H1 (cell line): ENCODE data around the gene PXDC1. TPM values are rescaled to one million over a fixed set of nuclear protein-coding genes. Genes with fewer than 3 reads are reported as not detected.
A peak's percentile ranks its signal among the peaks of the same experiment; 100 is the strongest.

Experiments used
- CTCF ChIA-PET: fragments of 300-600 bp; sonication (Branson Sonifier 250); formaldehyde crosslinking; loops from one replicate; lab custom pipeline; 2021; ENCODE audit not compliant: partially characterized antibody; lab: Charles Lee
- POLR2A ChIA-PET: fragments of 300-600 bp; sonication (Branson Sonifier 250); formaldehyde crosslinking; loops from one replicate; lab custom pipeline; 2021; ENCODE audit warnings: inconsistent platforms; ENCODE audit not compliant: partially characterized antibody; lab: Charles Lee
- DNase-seq, 2 experiments: peaks; one replicate each; pipeline versions ENCODE4 v3.0.0 to v3.0.0-alpha.2; 2010 to 2022; ENCODE audit warnings: low spot score in 2 of 2, low read depth in 1 of 2, mixed read lengths in 1 of 2
- FAIRE-seq: peaks from 2 replicates; lab custom pipeline; 2011; peaks lifted over from hg19 to GRCh38; lab: Jason Lieb, UNC
- H2AFZ ChIP-seq: 2 replicates; pipeline ENCODE4 v1.8.1; 2012; ENCODE audit warnings: low read length, inconsistent platforms
- H2AK5ac ChIP-seq: 2 replicates; pipeline ENCODE4 v1.6.1; 2013; ENCODE audit warnings: low read depth, low read length
- H2BK120ac ChIP-seq: replicated peaks from 2 replicates; pipeline ENCODE3; 2013; ENCODE audit warnings: low read depth, low read length, inconsistent platforms
- H2BK12ac ChIP-seq: 2 replicates; pipeline ENCODE4 v1.6.1; 2013; ENCODE audit warnings: low read depth, low read length
- H2BK15ac ChIP-seq: 2 replicates; pipeline ENCODE4 v1.6.1; 2013; ENCODE audit warnings: low read length
- H2BK20ac ChIP-seq: 2 replicates; pipeline ENCODE4 v1.6.1; 2013; ENCODE audit warnings: low read length
- H2BK5ac ChIP-seq: 2 replicates; pipeline ENCODE4 v1.6.1; 2013; ENCODE audit warnings: low read depth, low read length
- H3K14ac ChIP-seq: 2 replicates; pipeline ENCODE4 v1.6.1; 2013; ENCODE audit warnings: inconsistent platforms; ENCODE audit not compliant: insufficient read length
- H3K18ac ChIP-seq: 2 replicates; pipeline ENCODE4 v1.6.1; 2013; ENCODE audit warnings: low read length; ENCODE audit errors: extremely low read depth
- H3K23ac ChIP-seq: 2 replicates; pipeline ENCODE4 v1.6.1; 2013; ENCODE audit warnings: inconsistent platforms; ENCODE audit not compliant: insufficient read length
- H3K23me2 ChIP-seq: 2 replicates; pipeline ENCODE4 v1.6.1; 2013; ENCODE audit warnings: low read depth, low read length
- H3K27ac ChIP-seq: 2 replicates; pipeline ENCODE4 v1.6.1; 2011; ENCODE audit warnings: low read depth, low read length, inconsistent platforms
- H3K27me3 ChIP-seq, 4 experiments: replicated peaks in 1 of 4; 1 replicate in 1 of 4; 2 replicates in 3 of 4; pipeline versions ENCODE4 v1.6.1 to v1.8.1; 2011 to 2013; ENCODE audit warnings: low read length in 3 of 4, mild to moderate bottlenecking in 3 of 4, inconsistent platforms in 2 of 4, mixed read lengths in 2 of 4, moderate library complexity in 1 of 4; ENCODE audit not compliant: control insufficient read depth in 3 of 4, insufficient read depth in 3 of 4; ENCODE audit errors: extremely low read depth in 1 of 4
- H3K36me3 ChIP-seq, 4 experiments: 2 replicates each; pipeline versions ENCODE4 v1.6.1 to v1.8.1; 2011 to 2013; ENCODE audit warnings: mild to moderate bottlenecking in 4 of 4, low read length in 3 of 4, moderate library complexity in 2 of 4, control low read depth in 1 of 4, inconsistent platforms in 1 of 4; ENCODE audit not compliant: insufficient read depth in 4 of 4, control insufficient read depth in 2 of 4
- H3K4ac ChIP-seq: replicated peaks from 2 replicates; pipeline ENCODE3; 2013; ENCODE audit warnings: low read length, low read depth, mixed read lengths, inconsistent platforms; ENCODE audit not compliant: insufficient read length
- H3K4me1 ChIP-seq, 4 experiments: replicated peaks in 1 of 4; 1 replicate in 1 of 4; 2 replicates in 3 of 4; pipeline versions ENCODE4 v1.6.1 to v1.8.1; 2011 to 2013; ENCODE audit warnings: low read length in 3 of 4, inconsistent platforms in 2 of 4, mixed read lengths in 1 of 4; ENCODE audit not compliant: insufficient read depth in 4 of 4, control insufficient read depth in 3 of 4
- H3K4me2 ChIP-seq, 2 experiments: 2 replicates each; pipeline versions ENCODE4 v1.6.1 to v1.8.1; 2011 to 2013; ENCODE audit warnings: low read depth in 2 of 2, low read length in 2 of 2, control low read depth in 1 of 2, inconsistent platforms in 1 of 2, mild to moderate bottlenecking in 1 of 2; ENCODE audit not compliant: insufficient read depth in 1 of 2
- H3K4me3 ChIP-seq, 4 experiments: fragments of 200-600, 300-600 bp in 1 of 4; sonication (generic), shearing (Covaris generic), sonication (Bioruptor Twin) in 1 of 4; 2 replicates each; pipeline versions ENCODE4 v1.5.1 to v1.8.1; 2011 to 2016; ENCODE audit warnings: low read length in 4 of 4, low read depth in 3 of 4, control low read depth in 2 of 4, inconsistent platforms in 2 of 4, mild to moderate bottlenecking in 2 of 4, mixed read lengths in 1 of 4, moderate library complexity in 1 of 4; ENCODE audit not compliant: insufficient read depth in 2 of 4; ENCODE audit errors: extremely low read depth in 1 of 4
- H3K56ac ChIP-seq: replicated peaks from 2 replicates; pipeline ENCODE3; 2013; ENCODE audit warnings: low read depth, mild to moderate bottlenecking, mixed read lengths, low read length, inconsistent platforms; ENCODE audit not compliant: insufficient read length
- H3K79me1 ChIP-seq: 2 replicates; pipeline ENCODE4 v1.6.1; 2013; ENCODE audit warnings: low read depth, low read length, control low read depth
- H3K79me2 ChIP-seq, 2 experiments: 2 replicates each; pipeline versions ENCODE4 v1.6.1 to v1.8.1; 2012 to 2013; ENCODE audit warnings: low read length in 2 of 2, mild to moderate bottlenecking in 2 of 2, inconsistent platforms in 1 of 2; ENCODE audit not compliant: insufficient read depth in 2 of 2, control insufficient read depth in 1 of 2
- H3K9ac ChIP-seq, 4 experiments: replicated peaks in 1 of 4; 1 replicate in 1 of 4; 2 replicates in 3 of 4; pipeline versions ENCODE4 v1.6.1 to v1.8.1; 2011 to 2013; ENCODE audit warnings: low read depth in 3 of 4, low read length in 3 of 4, control low read depth in 2 of 4, mild to moderate bottlenecking in 2 of 4, moderate library complexity in 2 of 4, inconsistent platforms in 1 of 4; ENCODE audit errors: extremely low read depth in 1 of 4
- H3K9me3 ChIP-seq, 2 experiments: 2 replicates each; pipeline versions ENCODE4 v1.6.1 to v1.8.1; 2012 to 2013; ENCODE audit warnings: mild to moderate bottlenecking in 2 of 2, moderate library complexity in 2 of 2, control low read depth in 1 of 2, inconsistent platforms in 1 of 2, low read depth in 1 of 2, low read length in 1 of 2, mixed read lengths in 1 of 2; ENCODE audit not compliant: insufficient read depth in 2 of 2
- H4K20me1 ChIP-seq, 2 experiments: replicated peaks in 1 of 2; 2 replicates each; pipeline versions ENCODE3 to v1.8.1; 2011 to 2013; ENCODE audit warnings: inconsistent platforms in 2 of 2, low read length in 2 of 2, mild to moderate bottlenecking in 1 of 2; ENCODE audit not compliant: insufficient read depth in 2 of 2, control insufficient read depth in 1 of 2
- H4K5ac ChIP-seq: 2 replicates; pipeline ENCODE4 v1.6.1; 2013; ENCODE audit warnings: low read length, low read depth, mixed read lengths, inconsistent platforms; ENCODE audit not compliant: insufficient read length
- H4K8ac ChIP-seq: 2 replicates; pipeline ENCODE4 v1.8.0; 2013; ENCODE audit warnings: mild to moderate bottlenecking, moderate library complexity, low read length, inconsistent platforms; ENCODE audit not compliant: insufficient read depth; ENCODE audit errors: extremely low read depth
- H4K91ac ChIP-seq: replicated peaks from 2 replicates; pipeline ENCODE3; 2013; ENCODE audit warnings: low read length, mixed read lengths, inconsistent platforms; ENCODE audit not compliant: insufficient read length
- CBX8 ChIP-seq: fragments of 300-800, 300-1000 bp; sonication (generic); IDR thresholded peaks from 2 replicates; pipeline ENCODE4 v1.7.1; 2016; ENCODE audit warnings: low read depth, low read length, borderline replicate concordance
- HDAC2 ChIP-seq, 2 experiments: fragments of 300-600 bp in 1 of 2; sonication (generic) in 1 of 2; IDR thresholded peaks; 2 replicates each; pipeline ENCODE4 v1.6.1; 2011 to 2012; ENCODE audit warnings: low read depth in 2 of 2, low read length in 2 of 2, mild to moderate bottlenecking in 2 of 2, moderate library complexity in 2 of 2, borderline replicate concordance in 1 of 2, inconsistent platforms in 1 of 2
- NANOG ChIP-seq: IDR thresholded peaks from 2 replicates; pipeline ENCODE4 v1.6.1; 2011; ENCODE audit warnings: low read length, low read depth, mild to moderate bottlenecking, inconsistent platforms; ENCODE audit not compliant: insufficient read depth, poor library complexity, severe bottlenecking
- SAP30 ChIP-seq: fragments of 300-600 bp; sonication (generic); IDR thresholded peaks from 2 replicates; pipeline ENCODE4 v1.7.1; 2012; ENCODE audit warnings: low read length, moderate library complexity, mild to moderate bottlenecking, inconsistent platforms; ENCODE audit not compliant: insufficient read depth, insufficient replicate concordance
- WGBS, 2 experiments: shearing (Covaris generic) in 1 of 2; methylation state at CpG; one replicate each; pipeline versions ENCODE4 v1.1.6 to v1.1.7; 2013 to 2015; ENCODE audit warnings: low lambda C conversion rate in 2 of 2, mixed read lengths in 2 of 2, inconsistent platforms in 1 of 2, low coverage in 1 of 2, missing lambda C conversion rate in 1 of 2; ENCODE audit not compliant: insufficient replicate concordance in 2 of 2, insufficient coverage in 1 of 2, insufficient read length in 1 of 2; ENCODE audit errors: extremely low coverage in 1 of 2, missing lambda C conversion rate in 1 of 2; 5-methylcytosine and 5-hydroxymethylcytosine counted together
- polyA plus RNA-seq, 7 experiments: library from polyadenylated mRNA; depleted of rRNA in 3 of 7; stranded (reverse) in 5 of 7; unstranded in 2 of 7; fragments of >200 nt in 5 of 7; fragments of 200-250 nt in 2 of 7; gene quantifications; 1 replicate in 5 of 7; 2 replicates in 1 of 7; 4 replicates in 1 of 7; pipeline versions ENCODE4 v1.2.1 to v1.2.3, GENCODE V29; 2011 to 2013; ENCODE audit warnings: missing spikeins in 2 of 7, mixed read lengths in 2 of 7
- total RNA-seq: library from RNA; stranded (reverse); fragmentation: NEBNext Ultra II Directional; extraction: Animal tissue kit (Norgen Biotek cat#: 25700); gene quantifications from 2 replicates; pipeline ENCODE4 v1.2.1, GENCODE V29; 2021

The PXDC1 gene
- total and polyA plus RNA-seq, 2 of the 8 experiments (the other 6 are each of a cell fraction or from before 2014, with no cell fraction given) = 1.7 to 2.0 TPM

- Histone ChIP-seq H3K9ac (no peak overlapping the region), H3K27ac (no peak overlapping the region), H3K23me2 (peaks cover 19% of the 10 kb centered on the region), H4K8ac (no peak overlapping the region), H3K23ac (no peak overlapping the region), H2BK12ac (no peak overlapping the region), H3K9me3 (no peaks in the 10 kb centered on the region), H3K14ac (no peak overlapping the region), H2AFZ (no peak overlapping the region), H3K4me3 (peak overlapping the region; percentile 35 to 75 (median 52); a peak in 7 of 8 replicates), H3K18ac (no peak overlapping the region), H3K79me1 (no peaks in the 10 kb centered on the region), H3K4me1 (peaks cover 3 to 30% (median 11%) of the 10 kb centered on the region in 4 experiments), H3K79me2 (no peaks in the 10 kb centered on the region), H3K56ac (no peak overlapping the region), H3K4ac (no peak overlapping the region), H2BK20ac (no peak overlapping the region; the same call in 1 of the 2 replicates), H2BK15ac (no peak overlapping the region), H2AK5ac (0 out of 2 replicates have a peak overlapping the region, but pooled peaks have one; percentile 17), H2BK5ac (no peak overlapping the region), H4K5ac (no peak overlapping the region), H4K20me1 (peaks cover 0 to 2% of the 10 kb centered on the region in 2 experiments), H3K4me2 (peak overlapping the region; percentile 74 to 96), H3K27me3 (peaks cover 12 to 53% (median 42%) of the 10 kb centered on the region in 4 experiments), H2BK120ac (no peak overlapping the region), H3K36me3 (no peaks in the 10 kb centered on the region), H4K91ac (no peak overlapping the region)
- CTCF ChIA-PET = interaction anchor here (0.5 to 1.2 kb wide), 6 partner anchors 75 to 475 kb away, joined by 3 to 6 read pairs (median 3); partner anchors contain the start of gene FAM50B
- POLR2A ChIA-PET = interaction anchor here (1.3 kb wide), 1 partner anchor 19 kb away, joined by 3 read pairs; no protein-coding TSS in a partner anchor
- FAIRE-seq (no peak), DNase-seq (no peak)
- 43% methylated on average over 18 of the region's 22 CpGs; no CpG with 5 or more reads in 1 of the 2 experiments for WGBS, 2 experiments
- TF ChIP-seq NANOG (no peak), HDAC2 (IDR thresholded peaks at IDR 0.05; ENCODE audit: borderline replicate concordance in 1 of 2, low read depth in 2 of 2, low read length in 2 of 2) (no peak), CBX8 (no peak), SAP30 (no peak)
Observed at GRCh38 chr6:3752531-3753227, 1.2 kb upstream of the PXDC1 start.
